OCI-LY7 (cell line): ENCODE data around the gene CD6.

Experiments
- EZH2phosphoT487 ChIP-seq: fragments of 200-600 bp; sonication (generic); IDR thresholded peaks from 2 replicates; pipeline ENCODE4 v1.6.1; 2018; ENCODE audit warnings: low read depth, borderline replicate concordance, mild to moderate bottlenecking, mixed run types, antibody characterized with exemption, low read length, moderate library complexity, mixed read lengths
- TF ChIP-seq, protein P1 (sequence below): fragments of 200-600 bp; sonication (generic); conservative IDR thresholded peaks from 2 replicates; pipeline ENCODE4 v1.5.1; 2014; ENCODE audit warnings: mild to moderate bottlenecking, antibody characterized with exemption, low read length, moderate library complexity, mixed read lengths

DNA sequence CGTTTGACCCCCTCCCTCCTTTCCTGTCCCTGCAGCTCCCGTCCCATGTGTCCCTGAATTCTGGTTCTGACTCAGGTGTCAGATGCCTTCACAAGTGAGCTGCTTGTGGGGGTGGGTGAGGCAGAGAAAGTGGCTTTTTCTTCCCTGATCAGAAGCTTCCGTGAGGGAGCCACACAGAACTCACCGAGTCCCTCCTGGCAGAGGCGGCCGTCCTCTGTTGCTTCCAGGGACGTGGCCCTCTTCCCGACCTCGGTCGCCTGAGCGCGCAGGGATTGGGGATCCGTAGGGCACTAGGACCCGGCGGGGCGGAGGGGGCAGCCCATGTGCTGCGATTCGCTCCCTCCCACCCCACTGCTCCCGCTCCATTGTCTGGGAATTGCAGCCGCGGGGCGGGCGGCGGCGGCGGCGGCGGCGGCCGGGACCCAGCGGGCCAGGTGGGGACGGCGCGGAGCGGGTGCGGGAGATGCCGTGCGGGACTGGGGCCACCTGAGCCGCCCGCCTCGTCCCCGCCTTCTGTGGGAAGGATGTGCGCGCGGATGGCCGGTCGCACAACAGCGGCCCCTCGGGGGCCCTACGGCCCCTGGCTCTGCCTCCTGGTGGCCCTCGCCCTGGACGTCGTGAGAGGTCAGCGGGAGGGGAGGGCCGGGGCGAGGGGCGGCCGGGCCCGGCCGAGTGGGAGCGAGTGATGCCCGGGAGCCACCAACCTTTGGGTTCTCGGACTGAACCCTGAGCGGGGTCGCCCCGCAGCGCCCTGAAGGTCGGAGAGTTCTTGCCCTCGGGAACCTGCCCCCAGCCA, 47.2 kb upstream of the CD6 start, which contains the start of gene TMEM132A:
- TF ChIP-seq, protein P1, sequence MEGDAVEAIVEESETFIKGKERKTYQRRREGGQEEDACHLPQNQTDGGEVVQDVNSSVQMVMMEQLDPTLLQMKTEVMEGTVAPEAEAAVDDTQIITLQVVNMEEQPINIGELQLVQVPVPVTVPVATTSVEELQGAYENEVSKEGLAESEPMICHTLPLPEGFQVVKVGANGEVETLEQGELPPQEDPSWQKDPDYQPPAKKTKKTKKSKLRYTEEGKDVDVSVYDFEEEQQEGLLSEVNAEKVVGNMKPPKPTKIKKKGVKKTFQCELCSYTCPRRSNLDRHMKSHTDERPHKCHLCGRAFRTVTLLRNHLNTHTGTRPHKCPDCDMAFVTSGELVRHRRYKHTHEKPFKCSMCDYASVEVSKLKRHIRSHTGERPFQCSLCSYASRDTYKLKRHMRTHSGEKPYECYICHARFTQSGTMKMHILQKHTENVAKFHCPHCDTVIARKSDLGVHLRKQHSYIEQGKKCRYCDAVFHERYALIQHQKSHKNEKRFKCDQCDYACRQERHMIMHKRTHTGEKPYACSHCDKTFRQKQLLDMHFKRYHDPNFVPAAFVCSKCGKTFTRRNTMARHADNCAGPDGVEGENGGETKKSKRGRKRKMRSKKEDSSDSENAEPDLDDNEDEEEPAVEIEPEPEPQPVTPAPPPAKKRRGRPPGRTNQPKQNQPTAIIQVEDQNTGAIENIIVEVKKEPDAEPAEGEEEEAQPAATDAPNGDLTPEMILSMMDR: no peak
- no peak for TF ChIP-seq EZH2phosphoT487
